Nephron progenitor cell (in vitro differentiated cells): ENCODE measurements around the gene POLR1B.

Experiments used
- DNase-seq: peaks from one replicate; pipeline ENCODE4 v3.0.0; 2021
- H3K27ac Mint-ChIP-seq: 2 replicates; pipeline ENCODE4 v1.8.0; 2021; ENCODE audit warnings: mild to moderate bottlenecking, moderate library complexity, mixed read lengths
- H3K27me3 Mint-ChIP-seq: 2 replicates; pipeline ENCODE4 v1.8.0; 2021; ENCODE audit warnings: mild to moderate bottlenecking, low read depth, mixed read lengths; ENCODE audit not compliant: poor library complexity
- H3K36me3 Mint-ChIP-seq: 2 replicates; pipeline ENCODE4 v1.8.0; 2021; ENCODE audit warnings: low read depth, mixed read lengths
- H3K4me1 Mint-ChIP-seq: 2 replicates; pipeline ENCODE4 v1.8.0; 2021; ENCODE audit warnings: mixed read lengths
- H3K4me3 Mint-ChIP-seq: 2 replicates; pipeline ENCODE4 v1.8.0; 2021; ENCODE audit warnings: mild to moderate bottlenecking, moderate library complexity, mixed read lengths
- H3K9me3 Mint-ChIP-seq: 2 replicates; pipeline ENCODE4 v1.8.0; 2021; ENCODE audit warnings: mild to moderate bottlenecking, moderate library complexity, mixed read lengths
- TF ChIP-seq, protein P1 (sequence below): fragments of 200-600 bp; sonication (generic); IDR thresholded peaks from 2 replicates; pipeline ENCODE4 v1.5.0; 2021; ENCODE audit warnings: antibody characterized with exemption

POLR1B gene

DNA sequence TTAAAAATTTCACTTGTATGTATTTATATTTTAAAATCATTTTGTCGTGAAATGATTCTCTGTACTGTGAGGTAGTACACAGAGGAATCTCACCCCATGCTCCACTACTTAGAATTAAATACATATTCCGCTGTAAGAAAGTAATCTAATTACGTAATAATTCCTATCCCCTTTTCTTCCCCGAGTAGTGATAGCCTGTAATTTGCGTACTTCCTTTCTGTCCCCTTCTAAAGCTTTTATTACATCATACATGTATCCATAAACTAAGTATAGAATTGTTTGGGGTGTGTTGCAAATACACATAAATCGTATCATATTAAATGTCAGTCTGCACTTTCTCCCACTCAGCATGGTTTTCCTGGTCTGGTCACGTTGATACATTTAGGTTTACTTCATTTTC lies 29.7 kb downstream of the POLR1B start:
- no peak for DNase-seq
- Mint-ChIP-seq H3K36me3 (peaks cover 95% of the 10 kb centered on the region), H3K4me3 (no peak overlapping the region), H3K27me3 (no peaks in the 10 kb centered on the region), H3K4me1 (no peaks in the 10 kb centered on the region), H3K9me3 (no peaks in the 10 kb centered on the region), H3K27ac (no peak overlapping the region)
- TF ChIP-seq, protein P1, sequence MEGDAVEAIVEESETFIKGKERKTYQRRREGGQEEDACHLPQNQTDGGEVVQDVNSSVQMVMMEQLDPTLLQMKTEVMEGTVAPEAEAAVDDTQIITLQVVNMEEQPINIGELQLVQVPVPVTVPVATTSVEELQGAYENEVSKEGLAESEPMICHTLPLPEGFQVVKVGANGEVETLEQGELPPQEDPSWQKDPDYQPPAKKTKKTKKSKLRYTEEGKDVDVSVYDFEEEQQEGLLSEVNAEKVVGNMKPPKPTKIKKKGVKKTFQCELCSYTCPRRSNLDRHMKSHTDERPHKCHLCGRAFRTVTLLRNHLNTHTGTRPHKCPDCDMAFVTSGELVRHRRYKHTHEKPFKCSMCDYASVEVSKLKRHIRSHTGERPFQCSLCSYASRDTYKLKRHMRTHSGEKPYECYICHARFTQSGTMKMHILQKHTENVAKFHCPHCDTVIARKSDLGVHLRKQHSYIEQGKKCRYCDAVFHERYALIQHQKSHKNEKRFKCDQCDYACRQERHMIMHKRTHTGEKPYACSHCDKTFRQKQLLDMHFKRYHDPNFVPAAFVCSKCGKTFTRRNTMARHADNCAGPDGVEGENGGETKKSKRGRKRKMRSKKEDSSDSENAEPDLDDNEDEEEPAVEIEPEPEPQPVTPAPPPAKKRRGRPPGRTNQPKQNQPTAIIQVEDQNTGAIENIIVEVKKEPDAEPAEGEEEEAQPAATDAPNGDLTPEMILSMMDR = no peak

DNA sequence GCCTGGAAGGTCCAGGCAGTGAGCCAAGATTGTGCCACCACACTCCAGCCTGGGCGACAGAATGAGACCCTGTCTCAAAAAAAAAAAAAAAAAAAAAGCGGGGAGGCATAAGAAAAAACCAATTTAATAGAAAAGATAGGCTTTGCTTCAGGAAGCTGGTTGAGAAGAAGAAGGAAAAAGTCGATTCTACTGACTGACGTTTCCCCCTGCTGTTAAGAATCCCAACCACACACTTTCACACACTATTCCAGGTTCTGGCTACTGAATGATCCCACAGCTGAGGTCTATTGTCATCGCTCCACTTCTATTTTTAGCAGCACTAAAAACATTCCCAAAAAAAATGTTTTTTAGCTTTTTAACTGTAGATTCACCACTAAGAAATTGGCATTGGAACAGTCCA lies 35.5 kb downstream of the POLR1B start:
- Mint-ChIP-seq H3K27ac (no peak overlapping the region), H3K27me3 (peaks cover 6% of the 10 kb centered on the region), H3K4me1 (no peaks in the 10 kb centered on the region), H3K9me3 (no peaks in the 10 kb centered on the region), H3K36me3 (peaks cover 42% of the 10 kb centered on the region), H3K4me3 (no peak overlapping the region)
- TF ChIP-seq, protein P1 = no peak
- DNase-seq = no peak

DNA sequence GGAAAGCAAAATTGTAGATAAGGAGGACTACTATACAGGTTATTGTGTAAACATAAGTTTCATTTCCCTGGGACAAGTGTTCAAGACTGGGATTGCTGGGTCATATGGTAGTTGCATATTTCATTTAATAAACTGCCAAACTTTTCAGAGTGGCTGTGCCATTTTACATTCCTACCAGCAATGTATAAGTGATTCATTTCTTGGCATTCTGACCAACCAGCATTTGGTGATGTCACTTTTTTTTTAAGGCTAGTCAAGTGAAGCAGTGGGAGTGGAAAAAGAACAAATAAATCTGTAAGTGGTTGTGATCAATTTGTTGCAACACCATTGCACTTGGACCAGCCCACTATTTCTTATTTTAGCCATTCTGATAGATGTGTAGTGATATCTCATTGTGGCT lies 37.0 kb downstream of the POLR1B start:
- H3K9me3 Mint-ChIP-seq = no peaks in the 10 kb centered on the region

DNA sequence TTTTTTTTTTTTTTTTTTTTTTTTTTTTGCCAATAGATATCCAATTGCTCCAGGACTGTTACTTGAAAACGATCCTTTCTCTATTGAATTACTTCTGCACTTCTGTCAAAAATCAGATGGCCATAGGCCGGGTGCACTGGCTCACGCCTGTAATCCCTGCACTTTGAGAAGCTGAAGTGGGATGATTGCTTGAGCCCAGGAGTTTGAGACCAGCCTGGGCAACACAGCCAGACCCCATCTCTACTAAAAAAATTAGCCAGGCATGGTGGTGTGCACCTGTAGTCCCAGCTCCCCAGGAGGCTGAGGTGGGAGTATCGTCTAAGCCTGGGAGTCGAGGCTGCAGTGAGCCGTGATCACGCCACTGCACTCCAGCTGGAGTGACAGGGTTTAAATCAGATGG lies 37.8 kb downstream of the POLR1B start:
- Mint-ChIP-seq H3K27ac (no peak overlapping the region), H3K36me3 (peaks cover 20% of the 10 kb centered on the region), H3K4me3 (no peak overlapping the region), H3K4me1 (peaks cover 16% of the 10 kb centered on the region), H3K9me3 (no peaks in the 10 kb centered on the region), H3K27me3 (peaks cover 6% of the 10 kb centered on the region)
- no peak for DNase-seq
- TF ChIP-seq, protein P1 = no peak

More for the DNA sequence above, 37.0 kb downstream of the POLR1B start:
- Mint-ChIP-seq H3K27ac (no peak overlapping the region), H3K4me3 (no peak overlapping the region), H3K36me3 (peaks cover 29% of the 10 kb centered on the region), H3K27me3 (peaks cover 6% of the 10 kb centered on the region), H3K4me1 (peaks cover 8% of the 10 kb centered on the region)
- TF ChIP-seq, protein P1 = no peak
- no peak for DNase-seq

DNA sequence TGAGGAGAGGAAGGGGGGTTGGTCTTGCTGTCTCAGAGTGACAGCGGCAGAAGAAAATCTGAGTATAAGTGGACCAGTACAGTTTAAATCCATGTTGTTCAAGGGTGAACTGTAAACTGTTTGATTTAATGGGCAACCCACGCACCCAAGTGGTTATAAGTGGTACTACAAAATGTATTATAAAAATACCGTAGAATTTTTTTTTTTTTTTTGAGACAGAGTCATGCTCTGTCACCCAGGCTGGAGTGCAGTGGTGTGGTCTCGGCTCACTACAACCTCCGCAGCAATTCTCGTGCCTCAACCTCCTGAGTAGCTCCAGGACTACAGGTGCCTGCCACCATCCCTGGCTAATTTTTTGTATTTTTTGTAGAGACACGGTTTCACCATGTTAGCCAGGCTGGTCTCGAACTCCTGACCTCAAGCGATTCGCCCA lies 40.1 kb downstream of the POLR1B start:
- TF ChIP-seq, protein P1 = peak; percentile 62
- Mint-ChIP-seq H3K4me3 (no peak overlapping the region), H3K27me3 (peaks cover 6% of the 10 kb centered on the region), H3K27ac (no peak overlapping the region), H3K9me3 (no peaks in the 10 kb centered on the region), H3K4me1 (peaks cover 29% of the 10 kb centered on the region), H3K36me3 (peaks cover 13% of the 10 kb centered on the region)
- DNase-seq = peak; percentile 21

DNA sequence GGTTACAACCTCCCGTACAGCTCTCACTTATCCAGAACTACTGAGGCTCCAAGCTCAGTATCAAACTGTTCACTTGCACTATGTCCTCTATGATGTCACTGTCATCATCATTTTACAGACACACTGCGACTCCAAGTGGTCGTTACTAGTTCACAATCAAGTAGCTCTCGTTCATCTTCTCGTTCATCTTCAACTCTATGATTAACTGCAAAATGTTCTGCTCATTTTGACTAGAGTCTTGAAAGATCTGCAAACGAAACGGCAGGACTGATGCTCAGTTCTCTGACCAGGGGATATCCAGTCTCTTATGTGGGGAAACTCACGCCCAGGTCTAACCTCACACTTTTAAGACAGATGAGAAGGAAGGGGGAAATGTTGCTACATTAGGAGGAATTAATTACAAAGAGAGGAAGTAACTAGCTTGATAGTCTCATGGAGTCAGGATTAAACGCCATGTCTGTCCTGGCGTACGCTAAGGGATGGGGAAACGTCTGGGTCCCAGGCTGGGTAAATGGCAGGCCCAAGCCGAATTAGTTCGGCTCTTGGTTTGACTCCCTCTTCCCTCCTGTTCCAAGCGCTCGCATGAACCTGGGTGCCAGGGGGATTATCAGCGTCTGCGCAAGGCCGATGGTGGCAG lies 41.4 kb downstream of the POLR1B start:
- H3K36me3 Mint-ChIP-seq = peaks cover 18% of the 10 kb centered on the region
- peak overlapping the region; percentile 91 for H3K4me3 Mint-ChIP-seq
- no peak for DNase-seq

More for the DNA sequence above, 41.4 kb downstream of the POLR1B start:
- peaks cover 29% of the 10 kb centered on the region for H3K4me1 Mint-ChIP-seq
- no peaks in the 10 kb centered on the region for H3K9me3 Mint-ChIP-seq
- peak overlapping the region; percentile 99 for H3K27ac Mint-ChIP-seq
- TF ChIP-seq, protein P1 = no peak
- peaks cover 6% of the 10 kb centered on the region for H3K27me3 Mint-ChIP-seq
